Frontal cortex (tissue), 4 donors: ENCODE results near the gene GUCA1C. TPM values are rescaled to one million over a fixed set of nuclear protein-coding genes. Genes with fewer than 3 reads are reported as not detected.

Experiments
- DNase-seq, 2 donors: peaks; one replicate each; pipeline ENCODE4 v3.0.0; 2012; ENCODE audit warnings: low spot score in 2 of 2
- FAIRE-seq: peaks from 2 replicates; lab custom pipeline; 2012; peaks lifted over from hg19 to GRCh38; lab: Jason Lieb, UNC
- total RNA-seq: library from RNA; depleted of rRNA; stranded (reverse); fragments of >200 nt; gene quantifications from one replicate; pipeline ENCODE4 v1.2.3, GENCODE V29; 2014
- donor health status: control.
- donor health status: control.
- donor health status: control.

GUCA1C gene
- total RNA-seq = not detected

GRCh38 chr3:108953700-108954099 lies at the start of gene GUCA1C:
TSS of gene GUCA1C (minus strand) at chr3:108953879. CDS start at chr3:108953762, 117 bp downstream.
- FAIRE-seq (no peak), DNase-seq (no peak)

- DNase-seq (no peak), FAIRE-seq (no peak)
These were observed 44.8 kb upstream of the GUCA1C start for GRCh38 chr3:108998436-108998835.

GRCh38 chr3:108985844-108986243 lies 32.2 kb upstream of the GUCA1C start:
- FAIRE-seq = no peak
- DNase-seq = no peak

GRCh38 chr3:108983051-108983450 lies 29.4 kb upstream of the GUCA1C start:
- FAIRE-seq (no peak), DNase-seq (no peak)

- FAIRE-seq (no peak), DNase-seq (no peak)
These were observed 22.4 kb upstream of the GUCA1C start for GRCh38 chr3:108976058-108976457.

- DNase-seq (no peak), FAIRE-seq (no peak)
These were observed 19.3 kb upstream of the GUCA1C start for GRCh38 chr3:108973019-108973418.

GRCh38 chr3:108972482-108972881 lies 18.8 kb upstream of the GUCA1C start:
- no peak for FAIRE-seq

GRCh38 chr3:108970561-108970960 lies 16.9 kb upstream of the GUCA1C start:
- no peak for FAIRE-seq
- DNase-seq = no peak

More at GRCh38 chr3:108972482-108972881, 18.8 kb upstream of the GUCA1C start:
- no peak for DNase-seq

GRCh38 chr3:108966773-108967172 lies 13.1 kb upstream of the GUCA1C start:
- no peak for FAIRE-seq
- DNase-seq = no peak

DNA sequence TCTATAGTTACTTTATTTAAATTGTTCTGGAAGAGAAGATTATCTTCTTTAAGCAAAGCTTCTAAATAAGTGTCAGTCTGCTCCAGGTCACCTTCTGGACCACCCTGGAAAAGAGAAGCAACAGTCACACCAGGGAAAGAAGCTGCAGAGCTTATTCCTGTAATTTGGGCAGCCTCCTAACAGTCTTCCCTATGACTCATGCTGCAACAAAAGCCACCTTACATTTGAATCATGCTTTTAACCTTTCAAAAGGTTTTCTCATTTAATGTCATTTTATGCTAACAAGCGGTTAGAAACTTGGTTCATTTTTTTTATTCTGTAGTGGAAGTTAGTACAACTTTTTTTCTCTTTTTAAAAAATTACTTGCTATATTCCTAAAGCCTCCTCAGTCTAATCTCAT lies 5.3 kb upstream of the GUCA1C start:
- no peak for DNase-seq
- no peak for FAIRE-seq

- DNase-seq = no peak
- no peak for FAIRE-seq
These were observed 469 bp downstream of the GUCA1C start for GRCh38 chr3:108953210-108953609.

GRCh38 chr3:108951820-108952501 lies 1.7 kb downstream of the GUCA1C start:
- DNase-seq (no peak), FAIRE-seq (no peak)

DNA sequence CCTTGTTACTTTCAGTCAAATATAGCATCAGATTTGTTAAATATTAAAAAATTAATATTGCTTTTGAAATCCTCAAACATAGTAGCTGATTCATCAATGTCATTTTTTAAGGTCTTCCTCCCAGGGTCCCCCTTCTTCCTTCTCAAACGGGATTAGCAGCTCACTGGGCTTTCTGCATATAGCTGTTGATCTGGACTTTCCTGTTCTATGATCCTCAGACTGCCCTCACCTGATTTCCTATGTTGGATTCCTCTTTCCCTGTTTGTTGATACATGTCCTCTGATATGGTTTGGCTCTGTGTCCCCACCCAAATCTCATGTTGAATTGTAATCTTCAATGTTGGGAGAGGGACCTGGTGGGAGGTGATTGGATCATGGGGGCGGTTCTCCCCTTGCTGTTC lies 5.8 kb downstream of the GUCA1C start:
- no peak for FAIRE-seq

GRCh38 chr3:108946292-108947285 lies 7.1 kb downstream of the GUCA1C start:
- DNase-seq (no peak), FAIRE-seq (no peak)

More for the DNA sequence above, 5.8 kb downstream of the GUCA1C start:
- DNase-seq = no peak

- DNase-seq (no peak), FAIRE-seq (no peak)
These were observed 13.0 kb downstream of the GUCA1C start for GRCh38 chr3:108940568-108941263.

GRCh38 chr3:108940166-108940565 lies 13.5 kb downstream of the GUCA1C start:
- FAIRE-seq = no peak
- DNase-seq = no peak

DNA sequence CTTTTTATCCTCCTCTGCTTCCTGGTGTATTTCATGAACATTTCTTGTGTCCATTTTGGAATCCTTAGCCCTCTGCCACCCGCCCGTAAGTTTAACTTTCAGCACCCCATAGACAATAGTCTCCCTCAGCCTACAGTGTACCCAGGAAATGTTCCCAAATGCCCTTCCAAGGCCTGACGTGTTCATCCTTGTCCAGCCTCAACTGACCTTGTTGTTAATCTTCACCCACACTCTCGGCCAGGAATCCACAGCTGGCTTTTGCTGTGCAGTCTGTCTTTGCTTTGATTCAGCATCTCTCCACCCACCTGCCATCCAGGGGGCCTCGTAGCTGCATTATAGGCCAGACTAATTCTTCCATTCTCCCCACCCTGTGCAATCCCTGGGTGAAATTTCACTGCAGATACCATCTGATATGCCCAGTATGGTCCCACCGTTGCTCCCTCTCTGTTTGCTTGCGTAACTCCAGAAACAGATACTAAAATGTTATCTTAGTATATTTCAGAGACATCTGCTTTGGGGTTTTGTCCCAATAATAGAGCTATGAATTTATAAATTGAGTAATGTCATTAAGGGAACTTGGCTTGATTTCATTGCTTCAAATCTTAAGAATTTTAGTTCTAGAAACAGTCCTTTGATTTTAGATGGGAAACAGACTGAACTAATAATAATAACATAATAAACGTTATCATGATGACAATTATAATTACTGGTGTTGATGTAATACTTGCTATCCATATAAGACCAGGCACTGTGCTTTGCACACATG lies 16.6 kb downstream of the GUCA1C start:
- FAIRE-seq (no peak), DNase-seq (no peak)

DNA sequence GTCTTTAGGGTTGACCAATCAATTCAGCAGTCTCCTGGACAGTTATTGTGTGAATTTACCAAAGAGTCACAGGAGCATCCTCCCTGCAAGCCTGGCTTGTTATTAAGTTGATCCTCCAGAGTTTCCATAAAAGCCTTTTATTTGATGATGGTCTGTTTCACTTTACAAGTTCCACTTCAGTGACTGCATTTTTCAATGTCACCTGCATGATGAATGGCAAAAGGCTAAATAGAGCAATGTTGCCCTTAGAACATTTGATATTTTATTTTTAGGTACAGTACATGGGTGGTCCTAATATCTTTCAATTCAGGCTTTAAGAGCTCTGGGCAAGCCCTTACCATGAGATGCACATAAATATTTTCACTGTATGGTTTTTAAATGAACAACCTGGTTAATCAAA lies 22.6 kb downstream of the GUCA1C start:
- FAIRE-seq (no peak), DNase-seq (no peak)

DNA sequence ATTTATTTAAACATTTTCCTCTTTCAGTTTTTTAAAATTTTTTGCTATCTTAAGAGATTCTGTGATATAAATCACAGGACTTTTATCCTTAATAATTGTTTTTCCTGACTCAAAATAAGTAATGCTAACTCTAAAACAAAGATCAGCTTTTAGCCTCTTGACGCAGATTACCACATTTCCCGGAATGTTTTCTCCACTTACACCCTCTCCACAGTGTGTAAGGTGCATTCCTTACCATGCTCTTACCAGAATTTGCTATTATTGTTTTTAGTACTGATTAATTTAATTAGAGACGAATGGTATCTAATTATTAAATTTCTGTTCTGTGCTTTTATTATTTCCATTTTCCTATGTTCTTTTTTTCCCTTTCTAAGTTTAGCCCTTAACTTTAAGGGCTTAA lies 34.8 kb downstream of the GUCA1C start:
- DNase-seq = no peak
- no peak for FAIRE-seq
